HuH-7 (cell line): ENCODE results near the gene CCDC179.

Source experiments
- DNase-seq: peaks from one replicate; pipeline ENCODE4 v3.0.0; 2011; ENCODE audit warnings: low spot score

Gene CCDC179

GRCh38 chr11:22860241-22860640 is at the start of gene CCDC179:
TSS of gene CCDC179 (minus strand) at chr11:22860474. CDS start at chr11:22860421, 53 bp downstream.
- DNase-seq, result no peak

GRCh38 chr11:22903782-22904181 is 43.5 kb upstream of the CCDC179 start:
- no peak for DNase-seq

GRCh38 chr11:22901603-22902002 is 41.3 kb upstream of the CCDC179 start:
- no peak for DNase-seq

DNA sequence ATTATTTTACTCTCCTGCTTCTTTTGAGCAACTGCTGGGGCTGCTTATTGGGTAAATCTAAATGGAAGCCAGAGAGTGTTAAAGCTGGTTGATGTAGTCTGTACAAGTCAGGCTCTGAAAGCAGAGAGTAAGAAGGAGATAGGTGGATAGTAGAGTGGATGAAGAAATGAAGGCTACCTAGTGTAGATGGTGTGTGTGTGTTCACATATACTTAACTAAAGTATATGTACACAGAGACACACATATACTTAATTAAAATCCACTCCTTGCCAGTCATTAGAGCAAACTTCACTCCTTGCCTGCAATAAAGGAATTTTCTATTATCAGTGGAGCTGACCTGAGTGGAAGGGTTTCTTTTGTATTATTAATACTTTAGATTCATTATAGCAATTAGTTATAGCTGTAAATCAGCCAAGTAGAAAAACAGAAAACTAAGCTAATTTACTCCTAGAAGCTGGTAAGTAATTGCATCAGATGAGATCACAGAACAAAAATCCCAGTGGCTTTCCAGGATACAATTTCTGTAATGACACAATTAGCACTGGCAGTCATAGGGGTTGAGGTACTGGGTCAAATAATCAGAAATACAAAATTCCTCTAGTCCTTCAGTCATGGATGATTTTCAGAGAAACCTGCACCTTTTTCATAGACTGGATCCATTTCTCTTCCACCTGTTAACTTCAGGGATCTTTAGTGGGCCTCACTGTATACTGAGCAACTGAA is 40.7 kb upstream of the CCDC179 start:
- no peak for DNase-seq

DNA sequence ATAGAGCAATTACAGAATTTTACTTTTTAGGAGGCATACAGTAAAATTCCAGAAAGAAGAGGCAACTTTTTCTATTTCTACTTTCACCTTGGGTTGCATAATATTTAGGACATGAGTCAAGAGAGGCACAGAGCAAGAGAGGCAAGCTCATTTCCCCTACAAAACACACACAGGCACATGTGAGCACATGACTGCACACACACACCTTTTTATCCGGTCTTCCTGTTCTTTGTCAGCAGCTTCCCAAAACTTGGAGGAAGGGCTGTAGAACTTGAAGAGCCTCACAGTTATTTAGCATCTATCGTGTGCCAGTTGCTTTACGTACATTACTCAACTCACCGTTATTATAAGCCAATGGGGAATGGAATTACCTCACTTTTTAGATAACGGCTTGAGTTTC is 37.8 kb upstream of the CCDC179 start:
- DNase-seq, result no peak

DNA sequence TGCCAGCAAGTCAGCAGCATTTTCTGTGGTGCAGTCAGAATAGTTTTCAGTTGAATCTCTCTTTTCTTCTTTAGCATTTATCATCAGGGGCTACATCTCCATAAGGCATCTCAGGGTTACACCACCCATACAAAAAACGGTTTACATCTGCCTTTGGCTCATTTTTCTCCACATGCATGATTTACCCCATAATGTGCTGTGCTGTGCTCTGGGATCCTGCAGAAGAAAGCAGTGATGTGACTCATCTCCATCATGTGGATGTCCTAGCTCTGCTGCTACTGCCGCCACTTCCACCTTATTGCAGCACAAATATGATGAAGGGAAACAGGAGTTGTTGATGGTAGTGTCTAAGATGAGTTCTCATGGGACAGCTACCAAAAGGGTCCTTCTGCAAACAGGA is 30.0 kb upstream of the CCDC179 start:
- no peak for DNase-seq

GRCh38 chr11:22884217-22884616 is 23.9 kb upstream of the CCDC179 start:
- no peak for DNase-seq

DNA sequence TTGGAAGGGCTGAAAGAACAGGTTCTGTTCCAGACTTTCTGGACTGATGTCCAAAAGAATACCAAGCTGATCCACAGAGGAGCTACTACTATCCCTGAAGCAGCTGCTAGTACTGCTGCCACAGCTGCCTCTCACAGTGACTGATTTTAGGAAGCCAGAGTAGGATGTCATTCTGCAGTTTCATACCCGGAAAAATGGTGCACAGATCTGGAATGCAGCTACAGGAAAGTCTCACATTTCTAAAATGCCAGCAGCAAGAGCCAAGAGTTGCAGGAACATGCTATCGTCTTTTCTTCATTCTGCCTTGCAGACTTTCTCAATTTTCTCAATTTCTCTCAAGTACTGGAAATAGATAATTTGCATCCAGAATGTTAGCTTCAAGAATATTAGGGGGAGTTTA is 19.4 kb upstream of the CCDC179 start:
- DNase-seq, result no peak

DNA sequence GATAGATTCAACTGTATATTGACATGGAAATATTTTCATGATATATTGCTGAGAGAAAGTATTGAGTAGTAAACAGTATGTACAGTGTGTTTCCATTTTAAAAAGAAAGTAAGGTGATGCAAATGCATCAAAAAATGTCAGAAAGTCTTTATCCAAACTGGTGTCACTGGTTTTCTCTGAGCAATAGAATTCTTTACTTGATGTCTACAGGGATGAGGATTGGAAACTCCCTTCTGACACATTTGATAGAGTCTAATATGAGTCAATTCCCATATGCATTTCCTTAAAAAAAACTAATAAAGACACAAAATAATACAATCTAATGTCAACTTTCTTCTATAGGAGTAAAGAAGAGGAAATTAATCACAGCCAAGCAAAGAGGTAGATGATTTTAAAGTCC is 18.3 kb upstream of the CCDC179 start:
- no peak for DNase-seq

DNA sequence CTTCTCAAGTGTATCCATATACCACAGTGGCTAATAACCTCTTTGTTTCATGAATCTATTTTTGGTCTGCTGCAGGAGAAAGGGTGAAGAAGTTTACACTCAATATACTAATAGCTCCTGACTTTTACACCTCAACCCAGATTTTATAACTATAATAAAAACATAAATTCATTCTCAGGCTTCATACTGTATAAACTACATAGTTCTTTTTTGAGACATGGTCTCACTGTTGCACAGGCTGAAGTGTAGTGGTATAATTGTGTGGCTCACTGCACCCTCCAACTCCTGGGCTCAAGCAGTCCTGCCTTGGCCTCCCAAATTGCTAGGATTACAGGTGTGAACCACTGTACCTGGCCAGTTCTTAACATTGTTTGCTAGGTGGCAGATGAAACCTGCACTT is 17.8 kb upstream of the CCDC179 start:
- no peak for DNase-seq

DNA sequence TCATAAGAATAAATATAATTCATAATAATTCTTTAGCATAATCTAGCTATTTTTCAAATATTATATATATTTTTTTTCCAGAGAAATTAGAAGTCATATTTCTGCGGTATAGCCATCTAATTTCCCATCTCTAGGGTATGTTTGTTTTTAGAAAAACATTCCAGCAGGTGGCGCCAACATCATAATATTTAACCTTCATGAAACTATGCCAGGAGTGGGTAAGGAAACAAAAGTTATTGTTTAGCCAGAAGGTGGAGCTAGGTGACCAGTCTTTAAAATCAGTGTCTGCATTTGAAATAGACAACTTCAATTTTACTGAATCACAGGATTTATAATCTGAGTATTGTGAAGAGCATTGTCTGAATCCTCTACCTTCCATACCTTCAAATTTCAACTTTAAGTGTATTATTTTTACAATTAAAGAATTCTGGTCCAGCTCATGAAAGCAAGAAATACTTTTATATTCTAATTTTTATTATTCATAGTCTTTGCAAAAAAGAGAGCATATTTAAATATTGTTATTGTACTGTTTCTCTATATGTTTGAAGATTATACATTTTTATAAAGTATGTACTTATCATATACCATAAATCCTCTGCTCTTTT is 15.7 kb upstream of the CCDC179 start:
- DNase-seq, result peak; percentile 23

DNA sequence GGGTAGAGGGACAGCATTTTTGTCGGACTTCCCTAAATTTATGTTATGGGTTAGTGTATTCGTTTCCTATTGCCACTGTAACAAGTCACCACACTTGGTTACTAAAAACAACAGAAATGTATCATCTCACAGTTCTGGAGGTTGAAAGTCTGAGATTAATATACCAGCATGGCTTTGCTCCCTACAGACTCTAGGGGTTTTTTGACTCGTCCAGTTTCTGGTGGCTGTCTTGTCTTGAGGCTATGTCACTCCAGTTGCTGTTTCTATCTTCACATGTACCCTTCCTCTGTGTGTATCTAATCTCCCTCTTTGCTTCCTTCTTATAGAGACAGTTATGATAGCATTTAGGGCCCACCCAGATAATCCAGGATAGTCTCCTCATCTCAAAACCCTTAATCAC is 9.1 kb upstream of the CCDC179 start:
- DNase-seq, result no peak

GRCh38 chr11:22859756-22860155 is 518 bp downstream of the CCDC179 start:
- no peak for DNase-seq

- DNase-seq, result no peak
These were observed 8.8 kb downstream of the CCDC179 start for GRCh38 chr11:22851477-22851876.

DNA sequence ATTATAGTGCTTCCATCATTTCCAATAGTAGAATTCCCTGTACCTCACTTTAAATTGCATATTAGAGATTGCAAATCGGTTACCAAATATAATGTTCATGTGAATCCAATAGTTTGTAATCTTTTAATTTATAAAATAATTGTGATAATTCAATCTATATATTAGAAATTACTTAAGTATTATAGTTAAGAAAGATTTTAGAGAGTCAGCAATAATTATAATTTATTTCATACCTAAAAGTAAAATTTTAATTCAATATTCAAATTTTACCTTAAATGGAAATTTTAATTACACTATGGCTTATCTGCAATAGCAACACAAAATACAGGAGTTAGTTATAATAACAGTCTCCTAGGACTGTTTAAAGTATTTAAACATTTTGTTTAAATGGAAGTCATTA is 13.5 kb downstream of the CCDC179 start:
- no peak for DNase-seq

DNA sequence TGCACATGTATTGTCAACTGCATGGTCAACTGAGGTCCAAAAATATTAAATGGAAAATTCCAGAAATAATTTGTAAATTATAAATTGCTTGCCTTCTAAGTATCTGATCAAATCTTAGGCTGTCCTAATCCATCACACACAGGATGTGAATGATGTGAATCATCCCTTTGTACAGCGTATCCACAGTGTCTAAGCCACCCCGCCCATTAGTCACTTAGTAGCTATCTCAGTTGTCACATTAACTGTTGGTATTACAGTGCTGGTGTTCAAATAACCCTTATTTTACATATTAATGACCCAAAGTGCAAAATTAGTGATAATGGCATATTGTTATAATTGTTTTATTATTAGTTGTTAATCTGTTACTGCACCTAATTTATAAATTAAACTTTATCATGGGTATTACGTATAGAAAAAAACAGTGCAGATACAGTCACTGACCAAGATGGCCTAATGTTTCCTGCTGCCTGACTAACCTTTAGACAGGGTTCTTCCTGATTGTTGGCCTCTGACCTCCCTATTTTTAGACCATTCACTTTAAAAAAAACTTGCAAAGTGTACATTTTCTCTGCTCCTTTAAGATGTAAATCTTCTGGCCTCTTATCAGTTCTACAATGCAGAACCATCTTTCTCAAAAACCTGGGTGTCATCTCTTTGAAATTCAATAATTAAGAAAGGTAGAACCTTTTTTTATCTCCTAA is 27.8 kb downstream of the CCDC179 start:
- peak; percentile 9 for DNase-seq

- no peak for DNase-seq
These were observed 30.2 kb downstream of the CCDC179 start for GRCh38 chr11:22830082-22830414.

GRCh38 chr11:22829231-22830081 is 30.8 kb downstream of the CCDC179 start, which contains the start of gene SVIP:
TSS of gene SVIP (minus strand) at chr11:22829801. CDS start at chr11:22829748, 53 bp downstream.
- DNase-seq, result peak; percentile 71

GRCh38 chr11:22828373-22828772 is 31.9 kb downstream of the CCDC179 start:
- DNase-seq, result no peak

DNA sequence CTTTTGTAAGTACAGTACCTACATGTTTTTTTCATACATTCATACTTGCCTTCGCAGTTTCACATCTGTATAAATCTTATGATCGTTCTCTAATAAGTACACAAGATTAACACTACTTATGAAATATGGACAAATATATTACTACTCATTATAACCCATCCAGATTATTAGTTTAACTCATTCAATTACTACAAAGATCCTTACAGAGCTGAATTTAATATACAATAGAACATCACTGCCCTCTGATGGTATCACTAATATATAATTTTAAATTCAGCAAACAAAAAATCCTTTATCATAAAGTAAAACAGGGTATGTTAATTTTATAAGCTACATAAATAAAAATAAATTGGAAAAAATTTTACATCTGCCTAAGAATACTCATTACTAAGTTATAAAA is 38.1 kb downstream of the CCDC179 start:
- no peak for DNase-seq

DNA sequence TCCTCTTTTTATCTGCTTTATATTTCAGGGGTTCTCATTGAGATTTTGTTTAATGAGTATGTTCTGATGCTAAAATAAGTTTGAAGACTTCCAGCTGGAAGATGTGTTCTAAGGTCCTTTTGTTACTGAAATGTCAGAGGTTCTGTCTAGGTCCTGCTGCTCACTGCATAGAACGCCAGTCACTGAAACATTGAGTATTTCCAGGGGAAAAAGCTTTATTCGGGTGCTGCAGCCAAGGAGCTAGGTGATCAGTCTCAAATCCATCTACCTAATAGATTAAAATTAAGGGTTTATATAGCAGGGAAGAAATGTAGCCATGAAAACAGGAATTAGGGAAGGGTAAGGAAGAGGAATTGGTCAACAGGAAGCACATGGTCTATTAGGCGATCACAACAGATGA is 50.4 kb downstream of the CCDC179 start:
- no peak for DNase-seq

- no peak for DNase-seq
These were observed 51.6 kb downstream of the CCDC179 start for GRCh38 chr11:22808571-22809197.
